Activated CD8-positive, alpha-beta memory T cell treated with anti-CD3 and anti-CD28 coated beads for 48 hours (primary cell): ENCODE data around the gene VIPR2.
"Not testable (repeated sequence)": the region's sequence is repeated elsewhere in the genome, so short reads cannot be mapped to it uniquely, and the experiment has no call there.

Experiments used
- DNase-seq, 3 experiments: peaks; one replicate each; pipeline ENCODE4 v3.0.0-alpha.2; 2020; ENCODE audit warnings: low read depth in 2 of 3, low spot score in 2 of 3

The VIPR2 gene

GRCh38 chr7:159140170-159140910, 4.3 kb downstream of the VIPR2 start:
- no peak for DNase-seq

GRCh38 chr7:159139639-159140038, 5.0 kb downstream of the VIPR2 start:
- no peak for DNase-seq

GRCh38 chr7:159139202-159139601, 5.5 kb downstream of the VIPR2 start:
- no peak for DNase-seq

- DNase-seq = no peak
These were observed 6.2 kb downstream of the VIPR2 start for GRCh38 chr7:159138508-159138907.

GRCh38 chr7:159137906-159138305, 6.8 kb downstream of the VIPR2 start:
- DNase-seq = no peak

GRCh38 chr7:159136846-159137245, 7.8 kb downstream of the VIPR2 start:
- DNase-seq = no peak

GRCh38 chr7:159136442-159136841, 8.2 kb downstream of the VIPR2 start:
- no peak for DNase-seq

- DNase-seq = no peak
These were observed 8.7 kb downstream of the VIPR2 start for GRCh38 chr7:159136013-159136412.

GRCh38 chr7:159132670-159133443, 11.8 kb downstream of the VIPR2 start:
- DNase-seq = not testable (repeated sequence)

GRCh38 chr7:159130820-159131219, 13.8 kb downstream of the VIPR2 start:
- DNase-seq = no peak

- DNase-seq = no peak
These were observed 14.4 kb downstream of the VIPR2 start for GRCh38 chr7:159130199-159130775.

- DNase-seq = no peak
These were observed 15.9 kb downstream of the VIPR2 start for GRCh38 chr7:159128767-159129166.

GRCh38 chr7:159127691-159128642, 16.7 kb downstream of the VIPR2 start:
- no peak for DNase-seq

- no peak for DNase-seq
These were observed 18.1 kb downstream of the VIPR2 start for GRCh38 chr7:159126311-159127260.

- DNase-seq = no peak
These were observed 18.8 kb downstream of the VIPR2 start for GRCh38 chr7:159125955-159126270.

- DNase-seq = no peak
These were observed 19.3 kb downstream of the VIPR2 start for GRCh38 chr7:159125104-159125954.

- not testable (repeated sequence) for DNase-seq
These were observed 20.9 kb downstream of the VIPR2 start for GRCh38 chr7:159123793-159124192.

GRCh38 chr7:159123294-159123693, 21.4 kb downstream of the VIPR2 start:
- DNase-seq = not testable (repeated sequence)

- DNase-seq = no peak
These were observed 22.4 kb downstream of the VIPR2 start for GRCh38 chr7:159122276-159122675.
